PC-9 (cell line): ENCODE data around the gene NGDN.

Experiments used
- CTCF ChIP-seq: fragments of 200-600 bp; sonication (generic); conservative IDR thresholded peaks from 2 replicates; pipeline ENCODE4 v1.6.1; 2017; ENCODE audit warnings: mixed run types, antibody characterized with exemption, mild to moderate bottlenecking, moderate library complexity
- EZH2 ChIP-seq: fragments of 200-600 bp; sonication (generic); IDR thresholded peaks from 2 replicates; pipeline ENCODE4 v1.8.0; 2017; ENCODE audit warnings: antibody characterized with exemption, low read depth

GRCh38 chr14:23432946-23433345 lies 36.6 kb upstream of the NGDN start:
- no peak for TF ChIP-seq CTCF
- no peak for TF ChIP-seq EZH2
